Measurements from ENCODE around the gene ATXN7L2.

ATXN7L2 gene

GRCh38 chr1:109503935-109504334 lies 20.2 kb downstream of the ATXN7L2 start:
- Histone ChIP-seq H3K27me3 (replicated peaks; ENCODE audit: control insufficient read depth, insufficient read depth, low read length) (no peaks in the 10 kb centered on the region), H3K36me3 (ENCODE audit: control insufficient read depth, insufficient read depth, low read length) (no peaks in the 10 kb centered on the region; the same call in 1 of the 2 replicates), H3K4me3 (replicated peaks; ENCODE audit: low read depth, low read length) (no peak overlapping the region)
- no peak for TF ChIP-seq CTCF (IDR thresholded peaks at IDR 0.05; ENCODE audit: insufficient read depth, low read length, poor library complexity, severe bottlenecking)
- DNase-seq (ENCODE audit: extremely low read depth, insufficient read length) = no peak

DNA sequence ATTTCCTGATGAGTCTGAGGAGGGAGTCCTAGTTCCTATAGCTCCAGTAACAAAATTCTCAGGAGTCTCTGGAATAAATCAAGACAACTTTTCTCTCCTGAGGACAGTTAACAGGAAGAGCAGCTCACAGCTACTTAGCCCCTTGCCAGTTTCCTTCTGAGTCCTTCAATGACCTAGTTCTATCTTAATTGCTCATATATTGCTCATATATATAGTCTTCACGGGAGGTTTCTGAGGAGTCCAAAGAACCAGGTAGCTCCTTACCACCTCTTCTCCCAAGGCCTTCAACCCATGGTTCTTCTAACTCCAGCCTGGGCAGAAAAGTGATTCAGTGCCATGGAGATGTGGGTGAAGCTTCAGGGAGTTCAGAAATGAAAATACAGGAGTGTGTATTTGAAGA lies 21.3 kb downstream of the ATXN7L2 start:
- no peak for DNase-seq (ENCODE audit: extremely low read depth, insufficient read length)
- no peak for TF ChIP-seq CTCF (IDR thresholded peaks at IDR 0.05; ENCODE audit: insufficient read depth, low read length, poor library complexity, severe bottlenecking)
- Histone ChIP-seq H3K36me3 (ENCODE audit: control insufficient read depth, insufficient read depth, low read length) (no peaks in the 10 kb centered on the region; the same call in 1 of the 2 replicates), H3K27me3 (replicated peaks; ENCODE audit: control insufficient read depth, insufficient read depth, low read length) (no peaks in the 10 kb centered on the region), H3K4me3 (replicated peaks; ENCODE audit: low read depth, low read length) (no peak overlapping the region)

DNA sequence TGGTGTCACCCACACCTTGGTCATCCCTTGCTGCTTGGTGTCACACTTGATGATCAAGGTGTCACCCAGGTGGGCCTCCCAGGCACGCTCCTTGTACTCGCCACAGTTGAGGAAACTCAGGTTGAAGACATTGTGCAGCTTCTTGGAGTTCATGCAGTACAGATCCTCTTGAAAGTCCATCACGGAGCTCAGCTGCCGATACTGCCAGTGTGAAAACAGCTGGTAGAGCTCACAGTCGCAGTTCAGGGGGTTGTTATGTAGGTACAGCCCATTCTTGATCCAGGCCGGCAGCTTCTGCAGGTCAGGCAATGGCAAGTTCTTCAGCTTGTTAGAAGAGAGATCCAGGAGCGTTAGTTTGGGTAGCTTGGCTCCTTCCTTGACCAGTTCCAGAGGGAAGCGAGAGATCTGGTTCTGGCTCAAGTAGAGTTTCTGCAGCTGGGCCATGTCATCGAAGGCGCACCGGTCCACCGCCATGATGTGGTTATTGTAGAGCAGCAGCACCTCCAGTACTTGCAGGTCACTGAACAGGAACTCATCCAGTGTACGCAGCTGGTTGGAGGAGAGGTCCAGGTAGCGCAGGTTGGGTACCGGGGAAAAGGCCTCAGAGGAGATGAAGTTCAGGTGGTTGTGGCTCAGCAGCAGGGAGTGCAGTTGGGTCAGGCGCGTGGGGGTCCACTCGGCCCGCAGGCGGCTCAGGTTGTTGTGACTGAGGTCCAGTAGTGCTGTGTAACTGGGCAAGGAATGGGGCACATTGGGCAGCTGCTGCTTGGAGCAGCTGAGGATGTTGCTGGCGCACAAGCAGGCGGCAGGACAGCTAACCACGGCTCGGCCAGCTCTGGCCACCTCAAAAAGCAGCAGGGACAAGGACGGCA lies 24.5 kb downstream of the ATXN7L2 start:
- Histone ChIP-seq H3K27me3 (replicated peaks; ENCODE audit: control insufficient read depth, insufficient read depth, low read length) (no peaks in the 10 kb centered on the region), H3K4me3 (replicated peaks; ENCODE audit: low read depth, low read length) (no peak overlapping the region), H3K36me3 (ENCODE audit: control insufficient read depth, insufficient read depth, low read length) (no peaks in the 10 kb centered on the region)
- TF ChIP-seq CTCF (IDR thresholded peaks at IDR 0.05; ENCODE audit: insufficient read depth, low read length, poor library complexity, severe bottlenecking) = no peak
- DNase-seq (ENCODE audit: extremely low read depth, insufficient read length) = no peak

DNA sequence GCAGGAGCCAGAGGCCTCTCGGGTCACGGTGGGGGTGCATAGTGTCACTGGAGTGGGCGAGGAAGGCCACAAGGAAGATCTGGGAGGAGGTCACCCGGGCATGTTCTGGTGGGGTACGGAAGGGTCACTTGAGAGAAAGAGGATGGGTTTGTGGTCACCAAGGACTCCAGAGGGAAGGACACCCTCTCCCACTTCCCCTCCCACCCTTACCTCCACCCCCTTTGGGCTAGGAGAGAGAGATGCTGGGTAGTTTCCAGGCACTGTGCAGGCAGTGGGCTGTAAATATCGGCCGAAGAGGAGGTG lies 25.1 kb downstream of the ATXN7L2 start:
- H3K36me3 ChIP-seq (ENCODE audit: control insufficient read depth, insufficient read depth, low read length) = no peaks in the 10 kb centered on the region
- no peak for DNase-seq (ENCODE audit: extremely low read depth, insufficient read length)
- peak overlapping the region; percentile 71 for H3K4me3 ChIP-seq (replicated peaks; ENCODE audit: low read depth, low read length)
- H3K27me3 ChIP-seq (replicated peaks; ENCODE audit: control insufficient read depth, insufficient read depth, low read length) = no peaks in the 10 kb centered on the region
- TF ChIP-seq CTCF (IDR thresholded peaks at IDR 0.05; ENCODE audit: insufficient read depth, low read length, poor library complexity, severe bottlenecking) = no peak

GRCh38 chr1:109509176-109510134 lies 25.8 kb downstream of the ATXN7L2 start, which contains the start of gene AMIGO1:
Gene AMIGO1 (minus strand): TSS chr1:109509727. CDS start chr1:109508912, 815 bp downstream.
- Histone ChIP-seq H3K36me3 (ENCODE audit: control insufficient read depth, insufficient read depth, low read length) (no peaks in the 10 kb centered on the region), H3K4me3 (replicated peaks; ENCODE audit: low read depth, low read length) (peak within 1 kb of the TSS; percentile 71), H3K27me3 (replicated peaks; ENCODE audit: control insufficient read depth, insufficient read depth, low read length) (no peaks in the 10 kb centered on the region)
- TF ChIP-seq CTCF (IDR thresholded peaks at IDR 0.05; ENCODE audit: insufficient read depth, low read length, poor library complexity, severe bottlenecking) = no peak
- DNase-seq (ENCODE audit: extremely low read depth, insufficient read length) = peak; percentile 75

Measured in GM06990 (cell line).